GM20431 (cell line): ENCODE results near the gene RRN3.
"Not testable (repeated sequence)": the region's sequence is repeated elsewhere in the genome, so short reads cannot be mapped to it uniquely, and the experiment has no call there.

Source experiments
- in situ Hi-C: fragments of 300-500 bp; cut with MseI, MboI; formaldehyde crosslinking; loops from one replicate; pipeline ENCODE4 v1.15.0; 2020; ENCODE audit warnings: low sequenced_read_pairs; ENCODE audit not compliant: unreplicated experiment

RRN3 gene

GRCh38 chr16:15031179-15031578, 62.9 kb downstream of the RRN3 start:
- in situ Hi-C loops, result no loop called here

GRCh38 chr16:15029749-15030148, 64.3 kb downstream of the RRN3 start:
- in situ Hi-C loops, result not testable (repeated sequence)

GRCh38 chr16:15028801-15029698, 65.0 kb downstream of the RRN3 start:
- in situ Hi-C loops, result not testable (repeated sequence)

GRCh38 chr16:15028345-15028715, 65.7 kb downstream of the RRN3 start:
- in situ Hi-C loops, result not testable (repeated sequence)

- in situ Hi-C loops, result not testable (repeated sequence)
Observed at GRCh38 chr16:15027503-15028344, 66.3 kb downstream of the RRN3 start.

GRCh38 chr16:15027051-15027450, 67.0 kb downstream of the RRN3 start:
- in situ Hi-C loops, result not testable (repeated sequence)

GRCh38 chr16:15025234-15025951, 68.7 kb downstream of the RRN3 start:
- in situ Hi-C loops, result not testable (repeated sequence)

- in situ Hi-C loops, result not testable (repeated sequence)
Observed at GRCh38 chr16:15024858-15025199, 69.2 kb downstream of the RRN3 start.

- in situ Hi-C loops, result not testable (repeated sequence)
Observed at GRCh38 chr16:15023381-15024077, 70.5 kb downstream of the RRN3 start.

GRCh38 chr16:15022194-15022593, 71.9 kb downstream of the RRN3 start:
- in situ Hi-C loops, result not testable (repeated sequence)

GRCh38 chr16:15021429-15021828, 72.6 kb downstream of the RRN3 start:
- in situ Hi-C loops, result not testable (repeated sequence)

GRCh38 chr16:15016951-15017580, 77.0 kb downstream of the RRN3 start:
- in situ Hi-C loops, result not testable (repeated sequence)

- in situ Hi-C loops, result not testable (repeated sequence)
Observed at GRCh38 chr16:15016354-15016753, 77.7 kb downstream of the RRN3 start.

- in situ Hi-C loops, result not testable (repeated sequence)
Observed at GRCh38 chr16:15015671-15016070, 78.4 kb downstream of the RRN3 start.

- in situ Hi-C loops, result not testable (repeated sequence)
Observed at GRCh38 chr16:15012941-15013340, 81.1 kb downstream of the RRN3 start.
